Gastrocnemius medialis (tissue), 4 donors: Measurements from ENCODE around the gene YPEL1. TPM values are rescaled to one million over a fixed set of nuclear protein-coding genes. Genes with fewer than 3 reads are reported as not detected.

ENCODE experiments used
- ATAC-seq, 2 donors: fragments of 150-250 bp; one replicate each; pipeline ENCODE4 v1.9.1; 2016
- DNase-seq, 2 donors: peaks; one replicate each; pipeline ENCODE4 v3.0.0-alpha.2; 2019
- H3K27ac ChIP-seq, 4 donors: fragments of 200-600 bp; sonication (generic); 1 replicate in 1 of 4; 2 replicates in 3 of 4; pipeline ENCODE4 v1.5.1; 2016 to 2018; ENCODE audit warnings: mild to moderate bottlenecking in 2 of 4, moderate library complexity in 1 of 4
- H3K27me3 ChIP-seq, 3 donors: fragments of 200-600 bp; sonication (generic) in 2 of 3; 1 replicate in 1 of 3; 2 replicates in 2 of 3; pipeline versions ENCODE4 v1.5.1 to v1.6.0; 2016 to 2019; ENCODE audit warnings: mild to moderate bottlenecking in 1 of 3, moderate library complexity in 1 of 3
- H3K36me3 ChIP-seq, 2 donors: fragments of 200-600 bp; sonication (generic) in 1 of 2; one replicate each; pipeline ENCODE4 v1.5.1; 2017 to 2018
- H3K4me1 ChIP-seq, 2 donors: fragments of 200-600 bp; sonication (generic) in 1 of 2; one replicate each; pipeline ENCODE4 v1.5.1; 2016 to 2017; ENCODE audit warnings: mild to moderate bottlenecking in 2 of 2
- H3K4me3 ChIP-seq, 4 donors: fragments of 200-600 bp; sonication (generic) in 3 of 4; 1 replicate in 1 of 4; 2 replicates in 3 of 4; pipeline ENCODE4 v1.5.1; 2016 to 2019; ENCODE audit warnings: mild to moderate bottlenecking in 2 of 4
- H3K9me3 ChIP-seq, 3 donors: fragments of 200-600 bp; sonication (generic) in 2 of 3; 1 replicate in 1 of 3; 2 replicates in 2 of 3; pipeline ENCODE4 v1.5.1; 2016 to 2019
- CTCF ChIP-seq, 5 experiments: fragments of 450-650 bp in 3 of 5; fragments of 200-600 bp in 2 of 5; sonication (generic) in 2 of 5; IDR thresholded peaks in 4 of 5; conservative IDR thresholded peaks in 1 of 5; 1 replicate in 4 of 5; 2 replicates in 1 of 5; pipeline ENCODE4 v1.5.1; 2016 to 2019; ENCODE audit warnings: antibody characterized with exemption in 5 of 5, mild to moderate bottlenecking in 3 of 5, moderate library complexity in 3 of 5
- POLR2A ChIP-seq, 2 donors: fragments of 450-650 bp; IDR thresholded peaks; one replicate each; pipeline ENCODE4 v1.6.1; 2017; ENCODE audit warnings: antibody characterized with exemption in 2 of 2, mild to moderate bottlenecking in 2 of 2, moderate library complexity in 2 of 2
- in situ Hi-C, 4 donors: fragments of 200-750 bp; cut with MboI; loops; one replicate each; pipeline versions ENCODE4 v1.15.0 to v1.8.0; 2017; ENCODE audit warnings: low sequenced_read_pairs in 4 of 4
- intact Hi-C: fragments of 100-400 bp; cut with DNase I; formaldehyde crosslinking; loops from one replicate; pipeline ENCODE4 v1.15.1; 2023; ENCODE audit warnings: low total_unique reads
- total RNA-seq, 4 donors: library from RNA; depleted of rRNA; stranded (reverse); fragments of >200 nt; gene quantifications; one replicate each; pipeline versions ENCODE4 v1.1.0 to v1.2.3, GENCODE V29; 2016

Gene YPEL1
- total RNA-seq, 4 donors from 2014 or later: 23.6 to 42.1 (median 36.4) TPM

- in situ Hi-C loops: no loop called here
- no peak for ATAC-seq
- Histone ChIP-seq H3K27me3 (peaks cover 13 to 16% (median 14%) of the 10 kb centered on the region in 3 donors), H3K36me3 (no peaks in the 10 kb centered on the region), H3K27ac (no peak overlapping the region), H3K4me1 (peaks cover 0 to 6% of the 10 kb centered on the region in 2 donors), H3K9me3 (no peaks in the 10 kb centered on the region), H3K4me3 (peak overlapping the region in 2 of 4 donors; percentile 51 to 56)
- TF ChIP-seq POLR2A (IDR thresholded peaks at IDR 0.05) (no peak), CTCF (IDR thresholded peaks at IDR 0.05 in 4 of 5, conservative IDR thresholded peaks at IDR 0.05 in 1 of 5) (no peak)
- DNase-seq: no peak
- intact Hi-C loops: no loop called here
These were observed 78.6 kb downstream of the YPEL1 start for GRCh38 chr22:21657020-21657359.

GRCh38 chr22:21652547-21653545 lies 82.7 kb downstream of the YPEL1 start:
- ATAC-seq: no peak
- H3K4me1 ChIP-seq: peaks cover 0 to 17% of the 10 kb centered on the region in 2 donors
- H3K36me3 ChIP-seq: no peaks in the 10 kb centered on the region
- peaks cover 9 to 13% (median 11%) of the 10 kb centered on the region in 3 donors for H3K27me3 ChIP-seq
- DNase-seq: no peak
- no peaks in the 10 kb centered on the region for H3K9me3 ChIP-seq
- H3K4me3 ChIP-seq: peak overlapping the region; percentile 58 to 83 (median 66)
- intact Hi-C loops: no loop called here
- no peak for TF ChIP-seq POLR2A (IDR thresholded peaks at IDR 0.05)
- in situ Hi-C loops: no loop called here
- H3K27ac ChIP-seq: peak overlapping the region in 1 of 4 donors; percentile 41

GRCh38 chr22:21652010-21652546 lies 83.5 kb downstream of the YPEL1 start:
- in situ Hi-C loops (no loop called here), intact Hi-C loops (no loop called here)
- Histone ChIP-seq H3K36me3 (no peaks in the 10 kb centered on the region), H3K4me3 (peak overlapping the region; percentile 58 to 83 (median 66)), H3K27ac (peak overlapping the region in 1 of 4 donors; percentile 41), H3K9me3 (no peaks in the 10 kb centered on the region), H3K4me1 (peaks cover 0 to 17% of the 10 kb centered on the region in 2 donors), H3K27me3 (peaks cover 4 to 7% (median 6%) of the 10 kb centered on the region in 3 donors)
- peak; percentile 94 to 95 for ATAC-seq
- peak; percentile 75 to 78 for DNase-seq
- TF ChIP-seq POLR2A (IDR thresholded peaks at IDR 0.05) (no peak), CTCF (IDR thresholded peaks at IDR 0.05 in 4 of 5, conservative IDR thresholded peaks at IDR 0.05 in 1 of 5) (no peak)

- Histone ChIP-seq H3K4me1 (peaks cover 0 to 17% of the 10 kb centered on the region in 2 donors), H3K9me3 (no peaks in the 10 kb centered on the region), H3K27ac (peak overlapping the region in 1 of 4 donors; percentile 41), H3K27me3 (peaks cover 0 to 1% (median 1%) of the 10 kb centered on the region in 3 donors), H3K4me3 (peak overlapping the region; percentile 58 to 83 (median 66)), H3K36me3 (no peaks in the 10 kb centered on the region)
- DNase-seq: no peak
- ATAC-seq: no peak
- TF ChIP-seq POLR2A (IDR thresholded peaks at IDR 0.05) (no peak), CTCF (IDR thresholded peaks at IDR 0.05 in 4 of 5, conservative IDR thresholded peaks at IDR 0.05 in 1 of 5) (no peak)
- in situ Hi-C loops (no loop called here), intact Hi-C loops (no loop called here)
These were observed 84.0 kb downstream of the YPEL1 start for GRCh38 chr22:21651521-21652009.
